ENCODE data around the gene KCNG3. TPM values are rescaled to one million over a fixed set of nuclear protein-coding genes. Genes with fewer than 3 reads are reported as not detected.

The KCNG3 gene
- total RNA-seq, 2 experiments from 2014 or later: 1.5 to 2.1 TPM

- no peaks in the 10 kb centered on the region for H3K9me3 Mint-ChIP-seq
- H3K27ac Mint-ChIP-seq: no peak overlapping the region
- ChIA-PET POLR2A (no interaction called here), CTCF (no interaction called here)
- H3K36me3 Mint-ChIP-seq (ENCODE audit: low read depth): no peaks in the 10 kb centered on the region
- DNase-seq (no peak), ATAC-seq (no peak)
- no peaks in the 10 kb centered on the region for H3K4me1 Mint-ChIP-seq (ENCODE audit: low read depth)
- no peak overlapping the region for H3K4me3 Mint-ChIP-seq
- no peaks in the 10 kb centered on the region for H3K27me3 Mint-ChIP-seq
- intact Hi-C loops (cut with micrococcal nuclease): no loop called here
- TF ChIP-seq, protein P1, sequence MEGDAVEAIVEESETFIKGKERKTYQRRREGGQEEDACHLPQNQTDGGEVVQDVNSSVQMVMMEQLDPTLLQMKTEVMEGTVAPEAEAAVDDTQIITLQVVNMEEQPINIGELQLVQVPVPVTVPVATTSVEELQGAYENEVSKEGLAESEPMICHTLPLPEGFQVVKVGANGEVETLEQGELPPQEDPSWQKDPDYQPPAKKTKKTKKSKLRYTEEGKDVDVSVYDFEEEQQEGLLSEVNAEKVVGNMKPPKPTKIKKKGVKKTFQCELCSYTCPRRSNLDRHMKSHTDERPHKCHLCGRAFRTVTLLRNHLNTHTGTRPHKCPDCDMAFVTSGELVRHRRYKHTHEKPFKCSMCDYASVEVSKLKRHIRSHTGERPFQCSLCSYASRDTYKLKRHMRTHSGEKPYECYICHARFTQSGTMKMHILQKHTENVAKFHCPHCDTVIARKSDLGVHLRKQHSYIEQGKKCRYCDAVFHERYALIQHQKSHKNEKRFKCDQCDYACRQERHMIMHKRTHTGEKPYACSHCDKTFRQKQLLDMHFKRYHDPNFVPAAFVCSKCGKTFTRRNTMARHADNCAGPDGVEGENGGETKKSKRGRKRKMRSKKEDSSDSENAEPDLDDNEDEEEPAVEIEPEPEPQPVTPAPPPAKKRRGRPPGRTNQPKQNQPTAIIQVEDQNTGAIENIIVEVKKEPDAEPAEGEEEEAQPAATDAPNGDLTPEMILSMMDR (IDR thresholded peaks at IDR 0.05): no peak
Measured at GRCh38 chr2:42474765-42475454, 18.9 kb downstream of the KCNG3 start.

DNA sequence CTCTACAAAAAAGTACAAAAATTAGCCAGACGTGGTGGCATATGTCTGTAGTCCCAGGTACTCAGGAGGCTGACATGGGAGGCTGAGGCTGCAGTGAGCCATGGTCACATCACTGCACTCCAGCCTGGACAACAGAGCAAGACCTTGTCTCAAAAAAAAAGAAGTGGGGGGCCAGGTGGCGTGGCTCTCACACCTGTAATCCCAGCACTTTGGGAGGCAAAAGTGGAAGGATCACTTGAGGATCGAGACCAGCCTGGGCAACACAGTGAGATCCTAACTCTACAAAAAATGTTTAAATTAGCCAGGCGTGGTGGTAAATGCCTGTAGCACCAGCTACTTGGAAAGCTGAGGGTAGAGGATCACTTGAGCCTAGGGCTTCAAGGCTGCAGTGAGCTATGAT is 23.1 kb downstream of the KCNG3 start:
- CTCF ChIA-PET: no interaction called here
- POLR2A ChIA-PET: no interaction called here
- Mint-ChIP-seq H3K4me1 (ENCODE audit: low read depth) (peaks cover 2% of the 10 kb centered on the region), H3K27me3 (no peaks in the 10 kb centered on the region), H3K27ac (no peak overlapping the region), H3K9me3 (no peaks in the 10 kb centered on the region), H3K36me3 (ENCODE audit: low read depth) (no peaks in the 10 kb centered on the region), H3K4me3 (no peak overlapping the region)
- no peak for DNase-seq
- intact Hi-C loops (cut with micrococcal nuclease): no loop called here
- ATAC-seq: no peak
- TF ChIP-seq, protein P1 (IDR thresholded peaks at IDR 0.05): no peak

- no peak for ATAC-seq
- Mint-ChIP-seq H3K9me3 (no peaks in the 10 kb centered on the region), H3K36me3 (ENCODE audit: low read depth) (no peaks in the 10 kb centered on the region), H3K27ac (no peak overlapping the region), H3K27me3 (no peaks in the 10 kb centered on the region), H3K4me1 (ENCODE audit: low read depth) (peaks cover 2% of the 10 kb centered on the region), H3K4me3 (no peak overlapping the region)
- POLR2A ChIA-PET: no interaction called here
- CTCF ChIA-PET: interaction anchor here (0.7 kb wide), 1 partner anchor 13 kb away, joined by 4 read pairs; no protein-coding TSS in a partner anchor
- TF ChIP-seq, protein P1 (IDR thresholded peaks at IDR 0.05): no peak
- DNase-seq: no peak
- intact Hi-C loops (cut with micrococcal nuclease): no loop called here
Measured at GRCh38 chr2:42464631-42465030, 29.2 kb downstream of the KCNG3 start.

DNA sequence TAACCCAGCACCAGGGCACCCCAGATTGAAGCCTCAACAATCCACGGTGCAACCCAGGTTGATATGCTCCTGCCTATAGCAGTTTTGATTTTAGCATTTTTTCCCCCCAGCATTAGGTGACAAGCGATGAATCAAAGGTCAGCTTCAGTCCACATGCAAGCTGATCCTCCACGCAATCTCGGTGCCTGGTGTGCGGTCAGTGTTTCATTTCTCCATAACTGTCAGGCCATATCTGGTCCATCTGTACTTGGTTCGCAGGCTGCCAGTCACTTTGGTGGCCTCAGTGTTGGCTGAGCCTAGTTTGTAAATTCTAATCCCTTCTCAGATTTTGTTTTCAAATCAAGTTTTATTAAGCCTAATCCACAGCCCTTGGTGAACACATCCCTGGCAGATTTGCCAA is 30.2 kb downstream of the KCNG3 start:
- H3K27ac Mint-ChIP-seq: no peak overlapping the region
- no peaks in the 10 kb centered on the region for H3K9me3 Mint-ChIP-seq
- TF ChIP-seq, protein P1 (IDR thresholded peaks at IDR 0.05): no peak
- no peaks in the 10 kb centered on the region for H3K36me3 Mint-ChIP-seq (ENCODE audit: low read depth)
- ATAC-seq: no peak
- intact Hi-C loops (cut with micrococcal nuclease): no loop called here
- DNase-seq: no peak
- ChIA-PET CTCF (no interaction called here), POLR2A (no interaction called here)
- no peak overlapping the region for H3K4me3 Mint-ChIP-seq
- H3K4me1 Mint-ChIP-seq (ENCODE audit: low read depth): peaks cover 2% of the 10 kb centered on the region
- no peaks in the 10 kb centered on the region for H3K27me3 Mint-ChIP-seq

- ChIA-PET CTCF (no interaction called here), POLR2A (no interaction called here)
- TF ChIP-seq, protein P1 (IDR thresholded peaks at IDR 0.05): no peak
- Mint-ChIP-seq H3K9me3 (no peaks in the 10 kb centered on the region), H3K36me3 (ENCODE audit: low read depth) (no peaks in the 10 kb centered on the region), H3K4me3 (no peak overlapping the region), H3K27ac (no peak overlapping the region), H3K27me3 (no peaks in the 10 kb centered on the region), H3K4me1 (ENCODE audit: low read depth) (no peaks in the 10 kb centered on the region)
- intact Hi-C loops (cut with micrococcal nuclease): no loop called here
- ATAC-seq: no peak
- DNase-seq: no peak
Measured at GRCh38 chr2:42459296-42459695, 34.5 kb downstream of the KCNG3 start.
